GM21825 (cell line): Measurements from ENCODE around the gene ADAM33.

Experiments
- ATAC-seq: cut with Tn5 transposase; IDR thresholded peaks from one replicate; pipeline ENCODE4 v1.9.1; 2021; ENCODE audit warnings: mild to moderate bottlenecking, moderate library complexity; ENCODE audit not compliant: unreplicated experiment

The ADAM33 gene

GRCh38 chr20:3681931-3682781, at the start of gene ADAM33:
Gene ADAM33 (minus strand): TSS chr20:3682010. CDS start chr20:3682004, 6 bp downstream.
- no peak for ATAC-seq

GRCh38 chr20:3730803-3731672, 49.2 kb upstream of the ADAM33 start:
- no peak for ATAC-seq

GRCh38 chr20:3729811-3730540, 48.2 kb upstream of the ADAM33 start:
- ATAC-seq, result no peak

GRCh38 chr20:3729378-3729777, 47.6 kb upstream of the ADAM33 start:
- no peak for ATAC-seq

- ATAC-seq, result no peak
These were observed 47.1 kb upstream of the ADAM33 start for GRCh38 chr20:3728876-3729275.

- ATAC-seq, result no peak
These were observed 46.5 kb upstream of the ADAM33 start for GRCh38 chr20:3728354-3728753.

GRCh38 chr20:3727401-3728021, 45.7 kb upstream of the ADAM33 start:
- ATAC-seq, result no peak

GRCh38 chr20:3724356-3724755, 42.5 kb upstream of the ADAM33 start:
- ATAC-seq, result no peak

GRCh38 chr20:3723284-3723683, 41.5 kb upstream of the ADAM33 start:
- ATAC-seq, result no peak

GRCh38 chr20:3721912-3722311, 40.1 kb upstream of the ADAM33 start:
- no peak for ATAC-seq

GRCh38 chr20:3720626-3721025, 38.8 kb upstream of the ADAM33 start:
- ATAC-seq, result no peak

- no peak for ATAC-seq
These were observed 38.3 kb upstream of the ADAM33 start for GRCh38 chr20:3720068-3720467.

GRCh38 chr20:3719046-3719445, 37.2 kb upstream of the ADAM33 start:
- ATAC-seq, result no peak

- no peak for ATAC-seq
These were observed 34.5 kb upstream of the ADAM33 start for GRCh38 chr20:3716195-3716834.

GRCh38 chr20:3714092-3714491, 32.3 kb upstream of the ADAM33 start:
- ATAC-seq, result no peak

GRCh38 chr20:3712279-3712873, 30.6 kb upstream of the ADAM33 start, which contains the start of gene SIGLEC1:
Gene SIGLEC1 (minus strand): TSS chr20:3712600. CDS start chr20:3707128, 5,472 bp downstream.
- no peak for ATAC-seq

GRCh38 chr20:3711484-3711941, 29.7 kb upstream of the ADAM33 start:
- ATAC-seq, result no peak

GRCh38 chr20:3710703-3711483, 29.1 kb upstream of the ADAM33 start:
- no peak for ATAC-seq

- ATAC-seq, result no peak
These were observed 28.2 kb upstream of the ADAM33 start for GRCh38 chr20:3710011-3710466.
